Stimulated activated CD4-positive, alpha-beta T cell treated with anti-CD3 and anti-CD28 coated beads, Interleukin-2, amount 100 ng/mL, for 48 hours (primary cell): ENCODE results near the gene KYAT1.

ENCODE experiments used
- DNase-seq, 2 donors: peaks; one replicate each; pipeline ENCODE4 v3.0.0-alpha.2; 2020

Gene KYAT1

GRCh38 chr9:128835246-128836210 lies 46.2 kb downstream of the KYAT1 start:
- no peak for DNase-seq

DNA sequence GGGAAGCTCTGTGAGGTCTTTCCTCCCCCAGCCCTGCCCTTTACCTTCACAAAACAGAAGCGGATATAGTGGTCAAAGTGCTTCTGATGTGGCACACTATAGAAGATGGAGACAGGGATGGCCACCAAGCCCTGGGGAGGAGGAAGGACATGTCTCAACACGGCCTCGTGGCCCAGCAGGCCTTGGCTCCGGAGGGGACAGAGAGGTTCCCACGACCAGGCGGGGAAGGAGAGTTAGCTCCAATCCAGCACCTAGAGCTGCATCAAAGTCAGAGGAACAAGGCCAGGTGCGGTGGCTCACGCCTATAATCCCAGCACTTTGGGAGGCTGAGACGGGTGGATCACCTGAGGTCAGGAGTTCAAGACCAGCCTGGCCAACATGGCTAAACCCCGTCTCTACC lies 48.1 kb downstream of the KYAT1 start:
- DNase-seq, result no peak

DNA sequence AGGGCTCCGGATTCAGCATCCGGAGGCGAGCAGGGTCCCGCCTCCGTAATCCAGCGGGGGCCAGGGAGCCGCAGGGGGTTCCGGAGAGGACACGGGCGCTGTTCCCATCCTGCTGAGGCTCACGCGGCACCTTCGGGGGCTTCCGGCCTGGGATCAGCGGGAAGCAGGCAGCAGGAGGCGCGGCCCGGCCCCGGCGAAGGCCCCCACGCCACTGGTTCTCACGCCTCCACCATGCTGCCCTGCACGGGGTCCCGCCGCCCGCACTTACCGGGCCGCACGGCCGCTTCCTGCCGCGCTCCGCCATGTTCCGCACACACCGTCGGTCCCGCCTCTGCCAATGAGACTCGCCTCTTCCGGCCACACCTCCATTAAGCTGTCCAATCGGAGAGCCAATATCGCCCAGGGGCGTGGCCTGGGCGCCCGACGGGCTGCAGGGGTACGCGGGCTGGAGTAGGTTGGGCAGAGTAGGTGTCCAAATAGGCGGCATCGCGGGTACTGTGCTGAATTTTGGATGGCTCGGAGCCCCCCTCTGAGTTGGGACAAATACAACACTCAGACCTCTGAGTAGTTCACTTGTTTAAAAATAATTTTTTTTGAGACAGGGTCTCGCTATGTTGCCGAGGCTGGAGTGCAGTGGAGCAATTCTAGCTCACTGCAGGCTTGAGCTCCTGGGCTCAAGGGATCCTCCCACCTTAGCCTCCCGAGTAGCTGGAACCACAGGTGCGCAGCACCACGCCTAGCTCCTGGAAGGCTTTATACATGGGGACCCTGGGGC lies 52.1 kb downstream of the KYAT1 start, which contains the start of gene SPOUT1:
Gene SPOUT1, minus strand, starts transcription at position 318 of the 775 bp plus-strand sequence. Its CDS starts 14 bp downstream, at position 304.
- peak; percentile 93 to 94 for DNase-seq

DNA sequence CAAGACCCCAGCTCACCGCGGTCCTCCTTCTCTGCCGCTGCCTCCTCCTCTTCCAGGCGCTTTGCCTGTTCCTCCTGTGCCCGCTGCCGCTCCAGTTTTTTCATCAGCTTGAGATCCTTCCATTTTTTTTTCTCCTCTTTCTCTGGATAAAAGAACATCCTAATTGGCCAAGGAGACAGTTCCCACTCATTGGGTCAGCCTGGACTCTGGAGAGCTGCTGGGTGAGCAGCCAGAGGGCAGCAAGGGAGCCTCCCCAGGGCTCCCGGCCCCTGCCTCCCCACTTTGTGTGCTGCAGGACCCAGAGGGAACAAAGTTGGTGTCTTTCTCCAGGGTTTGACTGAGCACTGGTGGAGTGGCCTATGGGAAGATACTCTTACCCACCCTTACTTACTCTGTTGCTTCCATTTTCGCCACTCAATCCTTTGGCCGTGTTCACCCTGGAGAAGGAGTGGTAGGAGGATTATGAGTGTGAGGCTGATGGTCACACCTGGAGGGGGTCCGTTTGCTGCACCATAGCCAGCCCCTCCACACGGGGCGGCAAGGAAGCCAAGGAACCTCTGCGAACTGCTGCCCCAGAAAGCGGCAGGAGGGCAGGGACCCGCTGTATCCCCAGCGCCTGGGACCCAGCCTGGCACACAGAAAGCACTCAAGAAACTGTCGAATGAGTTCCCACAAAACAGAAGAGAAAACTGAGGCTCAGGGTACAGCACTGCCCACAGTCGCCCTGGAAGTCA lies 52.9 kb downstream of the KYAT1 start:
- DNase-seq, result no peak

DNA sequence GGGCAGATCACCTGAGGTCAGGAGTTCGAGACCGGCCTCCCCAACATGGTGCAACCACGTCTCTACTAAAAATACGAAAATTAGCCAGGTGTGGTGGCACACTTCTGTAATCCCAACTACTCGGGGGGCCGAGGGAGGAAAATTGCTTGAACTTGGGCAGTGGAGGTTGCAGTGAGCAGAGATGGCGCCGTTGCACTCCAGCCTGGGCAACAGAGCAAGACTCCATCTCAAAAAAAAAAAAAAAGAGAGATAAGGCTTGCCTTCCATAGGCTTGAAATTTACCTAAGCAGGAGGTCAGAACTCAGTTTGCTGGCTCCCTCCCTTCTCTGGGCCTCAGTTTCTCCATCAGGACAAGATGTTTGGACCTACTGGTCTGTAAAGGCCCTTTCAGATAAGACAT lies 53.5 kb downstream of the KYAT1 start:
- no peak for DNase-seq

- no peak for DNase-seq
These were observed 55.6 kb downstream of the KYAT1 start for GRCh38 chr9:128825923-128826700.

- no peak for DNase-seq
These were observed 56.8 kb downstream of the KYAT1 start for GRCh38 chr9:128824911-128825310.

GRCh38 chr9:128823903-128824406 lies 57.8 kb downstream of the KYAT1 start:
- DNase-seq, result no peak

DNA sequence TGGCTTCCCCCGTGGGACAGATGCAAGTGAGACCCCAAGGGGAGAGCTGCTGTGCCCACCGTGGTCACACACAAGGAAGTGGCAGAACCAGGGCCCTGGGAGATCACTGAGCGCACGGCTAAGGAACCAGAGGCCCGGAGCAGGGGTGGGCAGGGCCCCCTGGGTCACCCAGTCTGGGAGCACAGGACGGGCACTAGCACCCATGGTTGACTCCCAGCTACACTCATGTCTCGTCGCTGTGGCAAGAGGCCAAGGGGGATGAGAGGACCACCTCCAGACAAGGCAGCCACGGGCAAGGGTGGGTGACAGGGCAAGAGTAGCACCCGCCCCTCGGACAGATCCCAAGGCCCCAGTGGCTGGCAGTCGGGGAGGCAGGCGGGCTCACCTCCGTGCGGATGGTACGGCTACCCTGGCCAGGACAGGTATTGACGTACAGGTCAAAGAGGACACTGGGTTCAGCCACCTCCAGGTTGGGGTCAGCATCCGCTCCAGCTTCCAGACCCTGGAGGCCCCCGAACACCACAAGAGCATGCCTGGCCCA lies 58.3 kb downstream of the KYAT1 start:
- no peak for DNase-seq

DNA sequence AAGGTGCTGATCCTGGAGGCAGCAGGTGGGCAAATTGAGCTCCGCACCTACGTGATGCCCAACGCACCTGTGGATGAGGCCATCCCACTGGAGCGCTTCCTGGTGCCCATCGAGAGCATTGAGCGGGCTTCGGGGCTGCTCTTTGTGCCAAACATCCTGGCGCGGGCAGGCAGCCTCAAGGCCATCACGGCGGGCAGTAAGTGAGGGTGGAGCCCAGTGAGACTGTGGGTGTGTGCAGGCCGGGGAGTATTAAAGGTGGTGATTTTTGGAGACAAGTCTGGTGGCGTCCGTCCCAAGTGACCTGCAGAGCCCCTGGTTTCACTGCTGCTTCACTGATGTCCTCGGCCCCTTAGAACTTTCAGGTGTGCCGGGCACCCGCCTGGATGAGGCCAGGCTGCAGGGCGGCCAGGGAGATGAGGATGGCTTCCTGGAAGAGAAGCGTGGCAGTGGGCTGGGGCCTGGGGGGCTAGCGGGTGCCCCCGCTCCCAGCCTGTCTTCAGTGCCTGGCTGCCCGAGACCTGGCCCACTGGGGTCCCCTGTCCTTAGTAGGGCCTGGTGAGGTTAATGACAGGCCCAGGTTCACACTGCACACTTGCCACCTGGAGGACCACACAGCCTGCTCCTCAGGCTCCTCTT lies 59.2 kb downstream of the KYAT1 start:
- DNase-seq, result no peak

DNA sequence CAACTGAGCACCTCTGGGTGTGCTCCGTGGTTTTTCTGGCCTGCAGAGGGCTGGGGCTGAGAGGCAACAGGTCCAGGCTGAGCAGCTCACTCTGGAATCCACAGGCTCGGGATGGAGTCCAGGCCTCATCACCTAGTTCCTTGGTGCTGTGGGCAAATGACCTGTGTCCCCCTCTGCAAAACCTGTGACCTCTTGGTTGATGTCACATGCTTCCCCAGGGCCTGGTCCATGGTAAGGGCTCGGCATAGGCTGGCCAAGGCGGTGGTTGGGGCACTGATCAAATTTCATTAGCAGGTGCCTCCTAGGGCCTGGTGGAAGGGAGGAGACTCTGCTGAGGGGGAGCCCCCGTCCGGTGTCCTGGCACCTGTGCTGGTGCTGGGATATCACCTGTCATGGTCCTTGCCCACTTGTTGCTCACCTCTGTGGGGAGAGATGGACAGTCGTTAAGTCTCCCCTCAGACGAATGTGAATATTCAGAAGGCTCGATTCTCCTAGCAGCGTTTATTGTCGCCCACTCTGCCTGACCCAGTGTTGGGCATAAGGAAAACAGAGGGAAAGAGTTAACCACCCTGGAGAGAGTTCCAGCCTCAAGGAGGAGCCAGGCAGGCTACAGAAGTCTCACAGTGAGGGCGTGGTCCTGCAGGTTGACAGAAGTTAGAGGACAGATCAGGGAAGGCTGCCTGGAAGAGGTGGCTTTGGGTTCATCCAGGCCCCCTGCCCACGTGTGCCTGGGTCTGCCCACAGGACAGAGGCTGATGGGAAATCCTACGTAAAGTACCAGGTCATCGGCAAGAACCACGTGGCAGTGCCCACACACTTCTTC lies 60.0 kb downstream of the KYAT1 start:
- DNase-seq, result no peak

DNA sequence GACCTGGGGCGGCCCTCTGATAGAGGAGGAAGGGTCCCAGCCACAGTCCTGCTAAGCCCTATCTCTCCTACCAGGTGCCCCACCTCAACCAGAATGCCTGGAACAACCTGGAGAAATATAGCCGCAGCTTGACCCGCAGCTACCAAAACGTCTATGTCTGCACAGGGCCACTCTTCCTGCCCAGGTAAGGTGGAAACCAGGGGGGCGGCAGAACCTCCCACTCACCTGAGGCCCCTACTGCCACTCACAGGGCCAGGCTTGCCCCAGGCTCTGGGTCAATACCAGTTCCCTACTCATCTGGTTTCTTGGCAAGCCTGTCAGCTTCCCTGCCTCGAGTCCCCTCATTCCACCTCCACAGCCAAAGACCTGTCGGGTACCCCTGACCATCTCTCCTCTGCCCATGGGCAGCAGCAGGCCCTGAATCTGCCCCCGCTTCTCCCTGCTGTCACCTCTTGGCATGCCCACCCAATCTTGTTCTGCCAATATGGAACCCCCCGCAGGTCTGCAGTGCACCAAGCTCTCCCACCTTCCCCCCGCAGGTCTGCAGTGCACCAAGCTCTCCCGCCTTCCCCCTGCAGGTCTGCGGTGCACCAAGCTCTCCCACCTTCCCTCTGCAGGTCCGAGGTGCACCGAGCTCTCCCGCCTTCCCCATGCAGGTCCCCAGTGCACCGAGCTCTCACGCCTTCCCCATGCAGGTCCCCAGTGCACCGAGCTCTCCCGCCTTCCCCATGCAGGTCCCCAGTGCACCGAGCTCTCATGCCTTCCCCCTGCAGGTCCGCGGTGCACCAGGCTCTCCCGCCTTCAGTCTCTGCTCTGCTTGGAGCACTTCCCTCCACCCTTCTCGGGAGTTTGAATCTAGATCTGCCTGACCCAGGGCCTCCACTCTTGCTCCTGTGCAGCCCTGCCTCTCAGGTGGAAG lies 60.8 kb downstream of the KYAT1 start:
- no peak for DNase-seq

GRCh38 chr9:128819716-128820664 lies 61.8 kb downstream of the KYAT1 start:
- no peak for DNase-seq

DNA sequence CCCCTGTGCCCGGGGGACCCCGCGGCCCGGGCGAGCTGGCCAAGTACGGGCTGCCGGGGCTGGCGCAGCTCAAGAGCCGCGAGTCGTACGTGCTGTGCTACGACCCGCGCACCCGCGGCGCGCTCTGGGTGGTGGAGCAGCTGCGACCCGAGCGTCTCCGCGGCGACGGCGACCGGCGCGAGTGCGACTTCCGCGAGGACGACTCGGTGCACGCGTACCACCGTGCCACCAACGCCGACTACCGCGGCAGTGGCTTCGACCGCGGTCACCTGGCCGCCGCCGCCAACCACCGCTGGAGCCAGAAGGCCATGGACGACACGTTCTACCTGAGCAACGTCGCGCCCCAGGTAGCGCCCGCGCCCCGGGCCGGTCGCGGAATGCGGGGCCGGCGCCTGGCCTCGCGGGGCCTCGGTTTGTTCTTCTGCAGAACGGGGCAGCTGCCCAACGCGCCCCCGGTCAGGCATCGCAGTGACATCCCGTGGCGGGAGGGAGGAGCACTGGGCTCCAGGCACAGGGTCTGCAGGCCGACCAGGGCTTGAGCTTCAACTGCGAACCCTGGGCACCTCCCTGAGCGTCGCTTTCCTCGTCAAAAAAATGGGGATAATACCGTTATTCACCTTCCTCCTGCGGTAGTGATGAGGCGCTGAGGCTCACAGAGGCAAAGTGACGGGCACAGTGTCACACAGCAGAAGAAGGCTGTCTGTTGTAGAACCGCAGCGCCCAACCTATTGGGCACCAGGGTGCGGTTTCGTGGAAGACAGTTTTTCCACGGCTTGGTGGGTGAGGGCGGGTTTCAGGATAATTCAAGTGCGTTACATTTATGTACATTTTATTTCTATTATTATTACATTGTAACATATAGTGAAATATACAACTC lies 62.7 kb downstream of the KYAT1 start:
- peak; percentile 28 to 44 for DNase-seq

- peak; percentile 99 for DNase-seq
These were observed 63.5 kb downstream of the KYAT1 start, which contains the start of gene ENDOG for GRCh38 chr9:128818099-128818838. TSS of gene ENDOG (plus strand) at chr9:128818500. CDS start at chr9:128818685, 185 bp downstream.

- no peak for DNase-seq
These were observed 70.9 kb downstream of the KYAT1 start for GRCh38 chr9:128810873-128811272.
